Stimulated activated CD8-positive, alpha-beta memory T cell treated with anti-CD3 and anti-CD28 coated beads, Interleukin-12 subunit alpha, Interleukin-12 subunit beta, amount 100 ng/mL, for 24 hours (primary cell): ENCODE results near the gene PIGO.
A peak's percentile ranks its signal among the peaks of the same experiment; 100 is the strongest.

Experiments
- DNase-seq: peaks from one replicate; pipeline ENCODE4 v3.0.0-alpha.2; 2020; ENCODE audit errors: extremely low read depth

The PIGO gene

DNA sequence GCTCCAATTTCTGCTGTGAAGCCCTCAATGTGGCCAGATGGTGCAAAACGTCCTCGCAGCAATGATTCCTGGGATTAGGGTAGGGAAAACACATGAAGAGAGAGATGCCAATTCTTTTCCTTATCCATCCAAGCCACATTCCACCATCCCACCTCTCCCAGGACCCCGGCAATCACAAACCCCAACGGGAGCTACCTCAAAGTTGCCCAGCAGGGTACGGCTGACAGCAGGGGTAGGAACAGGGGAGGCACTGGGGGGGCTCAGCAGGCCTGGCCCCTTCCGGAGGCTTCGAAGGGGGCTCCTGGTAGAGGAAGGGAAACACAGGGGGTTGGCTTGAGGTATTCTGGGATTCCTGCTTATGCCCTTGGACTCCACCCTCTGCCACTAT is 9.9 kb upstream of the PIGO start:
- no peak for DNase-seq

DNA sequence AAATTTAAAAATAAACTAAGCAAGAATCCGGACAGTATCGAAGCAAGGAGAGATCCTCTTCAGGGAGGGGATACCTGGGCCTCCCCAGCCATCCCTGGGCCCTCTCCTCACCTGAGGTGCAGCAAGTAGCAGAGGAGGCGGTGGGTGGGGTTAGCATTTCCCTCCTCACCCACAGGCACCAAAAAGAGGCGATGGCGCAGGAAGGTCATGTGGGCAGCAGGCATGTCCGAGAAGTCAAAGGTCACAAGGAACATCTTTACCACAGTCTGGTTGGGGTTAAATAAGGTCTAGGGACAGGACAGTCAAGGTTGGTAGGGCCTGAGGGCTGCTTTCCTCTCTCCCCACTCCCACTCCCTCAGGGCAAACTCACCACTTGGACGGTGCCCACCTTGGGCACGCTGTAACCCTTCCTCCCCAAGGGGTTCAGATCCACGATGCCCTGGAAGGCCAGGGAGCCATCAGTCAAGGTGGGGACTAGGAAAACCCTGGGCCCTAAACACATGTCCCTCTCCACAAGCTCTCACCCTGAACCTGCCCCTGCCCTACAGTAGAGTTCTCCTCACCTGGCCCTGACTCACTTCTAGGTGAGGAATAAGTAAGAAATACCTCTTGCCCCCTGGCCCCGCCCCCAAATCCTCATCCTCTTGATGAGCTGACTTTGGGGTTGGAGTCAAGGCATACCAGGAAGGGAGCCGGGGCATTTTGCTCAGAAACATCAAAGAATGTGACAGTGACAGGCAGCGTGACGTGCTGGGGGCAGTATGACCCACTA is 9.4 kb upstream of the PIGO start:
- DNase-seq = no peak

DNA sequence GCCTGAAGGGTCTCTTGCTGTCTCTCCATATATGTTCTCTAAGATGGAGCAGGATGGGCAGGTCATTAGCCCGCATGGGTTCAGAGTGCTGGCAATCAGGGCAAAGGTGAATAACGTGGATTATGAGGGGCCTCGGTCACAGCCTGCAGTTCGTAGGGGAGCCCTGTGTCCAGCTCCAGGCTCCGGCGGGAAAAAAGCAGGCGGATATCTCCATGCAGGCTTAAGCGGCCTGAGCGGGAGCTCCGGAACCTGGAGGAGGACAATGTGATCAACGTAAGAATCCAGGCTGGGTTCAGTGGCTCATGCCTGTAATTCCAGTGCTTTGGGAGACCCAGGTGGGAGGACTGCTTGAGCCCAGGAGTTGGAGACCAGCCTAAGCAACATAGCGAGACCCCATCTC is 8.7 kb upstream of the PIGO start:
- DNase-seq = no peak

DNA sequence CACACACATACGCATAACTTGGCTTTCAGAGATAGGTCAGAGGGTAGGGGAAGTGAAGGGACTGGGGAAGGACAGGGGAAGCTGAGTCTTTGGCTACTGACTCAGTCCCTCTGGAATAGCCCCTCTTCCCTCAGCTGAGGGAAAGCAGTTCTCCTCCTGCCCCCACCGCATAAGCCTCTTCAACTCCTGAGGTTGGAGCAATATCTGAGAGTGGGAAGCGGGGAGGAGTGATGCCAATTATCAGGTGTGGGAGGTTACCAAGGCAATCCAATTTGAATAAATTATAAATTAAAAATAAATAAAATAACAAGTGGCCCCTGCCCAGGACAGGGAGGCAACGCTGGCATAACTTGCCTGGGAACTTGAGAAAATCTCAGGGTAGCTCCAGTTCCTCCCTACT is 8.2 kb upstream of the PIGO start:
- no peak for DNase-seq

DNA sequence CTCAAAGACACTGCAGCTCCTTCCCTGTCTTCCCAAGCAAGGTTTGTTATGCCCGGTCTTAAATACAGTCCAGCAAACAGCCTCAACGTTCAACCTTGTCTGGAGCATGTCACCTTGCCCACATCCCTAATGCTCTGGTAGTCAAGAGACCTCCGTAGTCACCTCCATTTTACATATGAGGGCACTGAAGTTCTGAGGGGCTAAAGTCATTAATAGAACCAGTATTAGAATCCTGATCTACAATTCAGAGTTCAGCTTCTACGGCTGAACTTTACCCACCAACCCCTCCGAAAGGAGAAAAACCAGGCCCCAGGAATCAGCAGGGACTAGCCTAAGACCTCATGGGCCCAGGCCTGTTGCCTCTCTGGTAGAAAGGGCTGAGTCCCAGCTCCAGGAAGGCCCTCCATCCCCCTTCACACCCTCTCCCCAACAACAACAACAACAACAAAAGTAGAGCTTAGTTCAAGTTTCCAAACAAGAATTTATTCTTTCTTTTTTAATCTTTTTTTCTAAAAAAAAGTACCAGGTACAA is 7.3 kb upstream of the PIGO start:
- DNase-seq = no peak

DNA sequence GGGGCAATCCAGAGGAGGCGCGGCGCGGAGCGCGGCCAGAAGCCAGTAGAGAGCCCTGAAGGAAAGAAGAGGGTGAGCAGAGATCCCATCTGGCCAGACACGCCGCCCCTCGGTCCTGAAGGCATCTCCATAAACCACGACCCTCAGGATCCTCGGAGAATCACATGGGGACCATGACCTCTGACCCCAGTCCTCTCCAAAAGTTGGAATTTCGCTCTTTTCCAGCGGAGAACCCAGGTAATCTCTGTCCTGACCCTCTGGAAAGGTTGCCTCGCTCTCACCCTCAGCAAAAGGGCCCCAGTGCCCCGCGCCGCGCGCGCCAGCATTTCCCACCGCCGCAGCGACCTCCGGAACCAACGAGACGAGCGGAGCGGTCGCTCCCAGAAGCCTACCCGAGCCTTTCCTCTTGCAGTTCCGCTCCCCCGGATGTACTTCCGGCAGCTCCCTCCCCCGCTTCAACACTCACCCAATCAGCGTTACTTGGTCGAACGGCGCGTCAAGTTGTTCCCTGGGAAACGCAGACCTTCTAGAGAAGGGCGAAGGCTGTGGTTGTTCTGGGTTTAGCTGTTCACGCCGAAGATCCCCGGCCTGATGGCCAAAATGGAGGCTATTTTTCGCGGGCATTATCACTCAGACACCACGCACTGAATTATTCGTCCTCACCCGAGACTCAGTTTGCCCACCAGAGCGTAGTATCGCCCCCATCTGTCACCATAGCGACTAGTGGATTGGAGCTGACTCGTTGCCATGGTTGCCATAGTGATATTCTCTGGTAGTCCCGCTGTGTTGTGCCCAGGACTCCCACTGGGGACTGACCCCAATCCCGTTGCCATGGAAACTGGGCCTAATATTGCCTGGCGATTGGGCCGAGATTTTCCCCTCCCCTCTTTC is 6.6 kb upstream of the PIGO start, which contains the start of gene STOML2:
TSS of gene STOML2 (minus strand) at position 363 of the 891 bp plus-strand sequence. CDS start at position 326, 37 bp downstream.
- peak; percentile 82 for DNase-seq

DNA sequence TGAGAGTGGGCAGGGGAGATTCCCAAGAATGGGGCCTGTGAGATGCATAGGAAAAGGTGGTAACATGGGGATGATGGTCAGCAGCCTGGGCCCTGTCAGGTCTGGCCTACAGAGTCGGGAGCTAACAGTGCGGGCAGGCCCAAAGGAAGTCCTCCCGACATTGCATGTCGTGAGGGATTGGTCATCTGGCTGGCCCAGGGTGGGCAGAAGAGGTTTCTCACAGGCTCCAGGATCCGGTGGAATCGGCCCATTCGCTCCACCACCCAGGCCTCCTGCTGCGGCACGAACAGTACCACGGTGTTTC is 6.0 kb upstream of the PIGO start:
- DNase-seq = no peak

DNA sequence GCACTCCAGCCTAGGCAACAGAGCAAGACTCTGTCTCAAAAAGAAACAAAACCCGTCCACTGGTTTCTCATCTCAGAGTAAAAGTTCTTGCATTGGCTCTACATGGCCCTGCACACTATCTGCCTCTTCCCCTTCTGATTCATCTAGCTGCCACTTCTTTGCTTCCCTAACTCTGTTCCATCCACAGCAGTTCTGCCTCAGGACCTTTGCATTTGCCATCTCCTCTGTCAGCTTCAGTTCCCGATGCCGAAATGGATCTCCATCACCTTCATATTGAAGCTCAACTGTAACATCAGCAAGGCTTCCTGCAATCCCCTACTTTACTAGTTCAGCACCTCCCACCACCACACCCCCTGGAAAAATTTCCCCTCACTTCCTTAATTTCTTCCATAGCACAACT is 1.2 kb upstream of the PIGO start:
- DNase-seq = no peak

DNA sequence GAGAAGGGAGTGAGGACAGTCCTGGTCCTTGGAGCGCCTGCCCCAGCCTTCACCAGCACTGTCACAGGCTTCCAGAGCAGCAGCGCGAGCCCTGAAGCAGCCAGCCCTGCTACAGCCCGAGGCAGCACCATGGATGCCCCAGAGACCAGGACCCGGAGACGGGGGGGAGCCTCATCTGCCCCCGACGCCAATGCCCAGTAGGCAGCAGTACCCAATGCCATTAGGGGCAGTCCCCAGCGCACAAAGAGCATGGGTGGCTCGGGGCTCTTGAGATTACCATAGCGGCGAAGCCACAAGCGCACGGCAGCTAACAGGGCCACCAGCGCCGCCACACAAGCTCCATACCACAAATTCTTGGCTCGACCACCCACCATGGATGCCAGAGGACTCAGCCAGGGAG is 4.9 kb downstream of the PIGO start:
- DNase-seq = no peak

DNA sequence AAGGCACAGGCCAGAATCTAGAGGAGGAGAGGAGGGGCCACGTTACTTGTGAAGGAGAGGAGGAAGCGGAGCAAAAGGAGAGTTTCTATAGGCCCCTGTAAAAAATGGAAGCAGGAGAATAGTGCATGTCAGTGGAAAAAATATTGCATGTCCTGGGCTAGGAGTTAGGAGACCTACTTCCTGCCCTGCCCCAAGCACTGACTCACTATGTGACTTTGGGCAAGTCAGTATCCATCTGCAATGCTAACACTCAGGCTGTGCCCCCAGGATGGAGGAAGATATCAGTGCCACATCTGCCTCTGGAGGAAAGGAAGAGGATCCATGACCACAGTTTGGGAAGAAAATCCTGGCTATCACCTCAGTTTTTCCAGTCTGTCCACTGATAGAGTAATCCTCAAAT is 7.0 kb downstream of the PIGO start:
- DNase-seq = no peak

DNA sequence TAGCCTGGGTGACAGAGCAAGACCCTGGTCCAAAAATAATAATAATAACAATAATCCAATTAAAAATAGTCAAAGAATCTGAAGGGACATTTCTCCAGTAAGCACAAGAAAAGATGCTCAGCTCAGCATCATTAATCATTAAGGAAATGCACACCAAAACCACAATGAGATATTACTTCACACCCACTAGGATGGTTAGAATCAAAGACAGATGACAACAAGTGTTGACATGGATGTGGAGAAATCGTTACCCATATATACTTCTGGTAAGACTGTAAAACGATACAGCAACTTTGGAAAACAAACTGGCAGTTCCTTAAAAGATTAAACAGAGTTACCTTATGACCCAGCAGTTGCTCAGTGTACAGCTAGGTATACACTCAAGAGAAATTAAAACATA is 11.3 kb downstream of the PIGO start:
- DNase-seq = no peak

DNA sequence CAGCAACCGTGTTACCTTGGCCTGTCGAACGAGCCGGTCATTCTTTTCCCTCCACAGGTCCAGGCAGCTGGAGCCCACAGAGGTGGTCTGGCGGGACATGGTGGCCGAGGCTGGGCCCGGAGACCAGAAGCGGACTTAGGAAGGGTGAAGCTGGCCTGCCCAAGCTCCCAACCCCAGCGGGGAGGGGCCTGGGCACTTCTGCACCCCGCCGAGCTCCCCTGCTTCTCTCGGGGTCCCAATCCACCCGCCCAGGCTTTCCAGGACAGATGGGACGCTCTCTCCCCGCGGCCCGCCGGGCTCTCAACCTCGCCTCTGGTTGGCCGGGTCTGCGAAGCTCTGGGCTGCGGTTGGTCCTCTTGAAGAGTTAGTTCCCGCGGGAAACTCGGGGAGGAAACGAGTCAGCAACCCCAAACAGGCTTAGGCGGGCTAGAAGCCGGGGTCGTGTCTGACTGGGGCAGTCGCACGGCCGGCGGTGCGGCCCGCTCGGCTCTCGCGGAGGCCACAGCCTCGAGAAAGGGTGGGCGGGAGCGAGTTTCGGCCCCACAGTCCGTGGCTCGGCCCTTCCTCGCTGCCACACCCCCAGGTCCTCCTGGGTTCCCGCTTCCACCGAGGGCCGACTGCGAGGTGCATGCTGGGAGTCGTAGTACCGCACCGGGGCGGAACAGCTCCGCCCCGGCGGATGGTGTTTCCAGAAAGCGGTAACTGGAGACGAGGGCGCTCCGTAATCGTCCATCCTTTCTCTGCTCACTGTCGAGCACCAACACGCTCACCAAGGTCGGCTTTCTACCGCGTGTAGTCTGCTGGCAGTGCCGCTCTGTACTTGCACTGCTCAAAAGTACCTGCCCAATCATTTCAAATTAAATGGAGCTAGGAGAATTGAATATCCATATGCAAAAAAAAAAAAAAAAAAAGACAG is 16.7 kb downstream of the PIGO start, which contains the start of gene FANCG:
TSS of gene FANCG (minus strand) at position 517 of the 916 bp plus-strand sequence. CDS start at position 99, 418 bp downstream.
- DNase-seq = peak; percentile 70

DNA sequence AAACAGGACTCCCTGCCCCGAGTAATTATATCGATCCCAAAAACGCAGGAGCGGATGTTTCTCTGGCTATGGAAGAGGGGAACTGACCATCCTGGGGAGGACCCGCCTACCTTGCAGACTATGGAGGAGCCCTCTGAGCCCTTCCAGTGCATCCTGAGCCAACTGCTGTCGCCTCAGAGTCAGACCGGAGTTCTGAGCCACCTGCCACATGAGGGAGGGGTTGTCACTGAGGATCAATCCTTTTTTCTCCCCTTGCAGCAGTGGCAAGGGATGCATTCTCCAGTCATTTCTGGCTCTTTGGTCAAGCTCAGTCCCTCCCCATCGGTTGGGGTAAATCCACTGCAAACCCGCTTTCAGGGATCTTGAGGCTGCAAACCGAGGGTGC is 17.4 kb downstream of the PIGO start:
- DNase-seq = no peak

DNA sequence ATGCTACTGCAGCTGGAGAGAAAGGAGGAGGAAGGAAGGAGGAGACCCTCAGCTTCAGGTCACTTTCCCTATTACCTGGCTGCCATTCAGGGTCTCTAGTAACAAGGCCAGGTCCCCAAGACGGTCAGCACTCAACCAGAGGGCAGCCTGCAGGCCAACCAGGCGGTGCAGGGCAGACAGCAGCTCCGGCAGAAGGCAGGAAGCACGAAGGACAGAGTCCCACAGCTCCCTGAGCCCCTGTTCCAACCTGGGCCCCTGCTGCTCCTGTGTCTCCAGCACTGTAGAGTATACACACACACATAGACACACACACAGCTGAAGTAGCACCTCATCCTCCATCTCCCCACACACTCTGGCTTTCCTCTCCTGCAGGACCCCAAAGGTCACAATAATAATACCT is 18.3 kb downstream of the PIGO start:
- no peak for DNase-seq

DNA sequence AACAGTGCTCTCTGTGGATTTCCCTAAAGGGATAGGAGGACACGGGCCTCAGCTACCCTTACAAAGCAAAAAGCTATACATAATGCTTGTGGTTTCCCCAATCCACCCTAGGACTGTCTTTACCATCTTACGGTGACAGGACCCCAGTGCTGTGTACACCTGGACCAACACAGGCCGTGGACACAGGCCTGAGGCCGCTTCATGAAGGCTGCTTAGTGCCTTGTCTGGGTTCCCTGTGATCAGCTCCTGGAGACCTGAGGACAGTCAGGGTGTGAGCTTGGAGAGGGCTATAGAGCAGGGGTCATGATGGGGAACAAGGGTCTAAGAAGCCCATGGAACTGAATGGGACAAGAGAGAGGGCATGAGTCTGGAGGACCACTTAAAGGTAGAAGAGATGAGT is 19.5 kb downstream of the PIGO start:
- no peak for DNase-seq

DNA sequence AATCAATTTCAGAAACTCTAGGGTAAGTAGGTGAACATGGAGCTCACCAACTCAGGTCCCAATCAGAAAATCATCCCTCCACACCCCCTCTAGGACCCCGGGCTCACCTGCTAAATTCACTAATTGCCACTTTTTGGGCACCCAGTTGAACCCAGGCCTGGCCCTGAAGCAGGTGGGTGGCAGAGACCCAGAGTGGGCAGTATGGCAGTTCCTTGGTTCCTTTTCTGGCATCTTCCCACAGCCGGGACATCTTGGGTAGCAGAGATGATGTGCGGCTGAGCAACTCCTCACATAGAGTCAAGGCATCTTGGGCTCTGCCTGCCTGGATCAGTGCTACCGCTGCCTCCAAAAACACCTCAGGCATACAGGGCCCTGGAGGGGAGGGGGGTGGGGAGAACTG is 21.0 kb downstream of the PIGO start:
- DNase-seq = no peak

DNA sequence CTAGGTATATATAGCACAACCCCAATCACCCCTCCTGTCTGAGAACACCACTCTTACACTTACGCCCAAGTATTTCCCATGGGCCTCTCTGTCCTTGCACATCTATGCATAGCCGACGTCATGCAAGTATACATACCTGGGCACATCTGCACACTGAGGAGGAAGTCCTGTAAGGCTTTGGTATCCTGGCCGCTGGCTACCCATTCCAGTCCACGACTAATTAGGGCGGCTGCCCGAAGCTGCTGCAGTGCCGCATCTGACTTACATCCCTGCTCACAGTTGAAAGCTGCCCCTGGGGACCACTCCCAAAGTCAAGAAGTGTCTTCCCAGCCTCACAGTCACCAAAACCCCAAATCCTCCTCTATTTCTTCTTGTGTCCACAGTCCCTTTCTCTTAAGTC is 21.6 kb downstream of the PIGO start:
- no peak for DNase-seq

DNA sequence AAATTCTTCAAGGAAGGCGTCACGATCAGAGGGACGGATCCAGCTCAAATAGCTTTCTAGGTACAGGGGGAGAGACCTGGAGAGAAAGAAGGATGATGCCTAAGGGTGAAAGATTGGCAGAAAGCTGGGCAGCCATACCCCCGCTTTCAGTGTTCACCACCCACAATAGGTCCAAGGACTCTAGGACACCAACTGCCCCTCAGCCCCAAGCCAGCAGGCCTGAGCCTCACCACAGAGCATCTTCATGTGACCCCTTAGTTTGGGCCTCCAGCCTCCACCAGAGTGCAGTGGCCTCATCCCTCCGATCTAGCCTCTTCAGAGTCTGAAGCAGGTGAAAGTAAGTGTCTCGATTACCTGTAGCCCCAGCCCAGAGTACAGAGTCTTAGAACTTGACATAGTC is 22.2 kb downstream of the PIGO start:
- no peak for DNase-seq

DNA sequence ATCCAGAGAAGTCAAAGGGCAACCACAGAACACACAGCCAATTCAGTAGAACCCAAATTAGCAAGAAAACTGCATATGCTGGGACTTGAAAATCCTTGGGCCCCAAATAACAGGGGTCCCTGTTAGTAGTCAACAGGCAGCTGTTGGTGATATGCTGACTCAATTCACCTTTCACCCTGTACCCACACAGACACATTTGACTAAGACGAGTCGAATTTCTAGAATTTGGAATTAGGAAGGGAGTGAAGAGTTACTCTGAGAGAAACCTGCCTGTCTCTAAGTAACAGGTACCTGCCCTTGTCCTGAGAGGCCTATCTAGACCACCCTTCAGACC is 23.1 kb downstream of the PIGO start:
- no peak for DNase-seq

DNA sequence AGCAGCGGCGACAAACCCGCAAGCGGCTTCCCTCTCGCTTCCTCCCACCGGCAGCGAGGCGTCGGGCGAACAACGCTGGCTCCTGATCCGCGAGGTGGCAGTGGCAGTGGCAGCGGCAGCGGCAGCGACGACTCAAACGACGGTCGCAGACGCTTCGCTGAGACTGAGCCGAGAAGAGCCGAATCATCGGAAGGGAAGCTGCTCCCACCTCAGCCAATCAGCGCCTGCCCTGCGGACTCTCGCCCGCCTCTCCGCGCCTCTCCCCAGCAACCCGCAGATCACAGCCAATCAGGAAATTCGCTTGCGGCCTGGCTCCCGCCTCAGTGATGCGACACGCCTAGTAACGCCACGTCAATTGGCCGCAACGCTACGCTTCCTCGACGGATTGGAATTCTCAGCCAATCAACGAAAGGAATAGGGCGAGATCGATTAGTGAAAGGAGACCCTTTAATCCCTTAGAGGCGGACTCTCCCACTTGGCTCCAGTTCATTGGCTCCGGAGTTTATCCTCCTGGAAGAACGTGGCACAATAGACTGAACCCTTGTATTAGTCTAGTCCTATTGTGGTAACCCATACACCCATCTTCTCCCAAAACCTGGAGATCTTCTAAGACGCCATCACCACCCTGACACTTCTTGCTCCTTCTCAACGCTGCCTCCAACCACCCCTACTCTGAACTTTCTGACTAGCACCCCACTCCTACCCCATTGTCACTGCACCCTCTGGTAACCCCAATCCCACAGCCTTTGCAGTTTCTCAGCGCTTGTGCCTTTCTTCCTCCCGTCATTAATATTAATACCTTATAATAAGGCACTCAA is 23.7 kb downstream of the PIGO start, which contains the start of gene VCP:
TSS of gene VCP (minus strand) at position 165 of the 818 bp plus-strand sequence. CDS start 272 bp downstream, outside the sequence.
- peak; percentile 89 for DNase-seq
